Measurements from ENCODE around the gene CMTM3. TPM values are rescaled to one million over a fixed set of nuclear protein-coding genes. Genes with fewer than 3 reads are reported as not detected.
A peak's percentile ranks its signal among the peaks of the same experiment; 100 is the strongest.

CMTM3 gene, protein sequence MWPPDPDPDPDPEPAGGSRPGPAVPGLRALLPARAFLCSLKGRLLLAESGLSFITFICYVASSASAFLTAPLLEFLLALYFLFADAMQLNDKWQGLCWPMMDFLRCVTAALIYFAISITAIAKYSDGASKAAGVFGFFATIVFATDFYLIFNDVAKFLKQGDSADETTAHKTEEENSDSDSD
- total RNA-seq (2022), result 25.5 and 26.9 TPM in 2 replicates
- Bru-seq, nascent RNA, result percentile 56 among the genes with signal in this experiment
- percentile 67 among the genes with signal in this experiment for BruChase-seq, experiment 1, labeled RNA remaining after a 2-hour chase
- percentile 75 among the genes with signal in this experiment for BruChase-seq, experiment 2, labeled RNA remaining after a 6-hour chase
- long read RNA-seq, transcript CMTM3-207 (4 exons, 824 nt), result minor isoform, 8 of 130 reads
- long read RNA-seq, transcript CMTM3-214 (5 exons, 1,934 nt), result major isoform, 57 of 130 reads
- long read RNA-seq, partial matches to known transcripts, result 0 of 130 reads
- long read RNA-seq, other reads (novel, unspliced or antisense), result 62 of 130 reads

DNA sequence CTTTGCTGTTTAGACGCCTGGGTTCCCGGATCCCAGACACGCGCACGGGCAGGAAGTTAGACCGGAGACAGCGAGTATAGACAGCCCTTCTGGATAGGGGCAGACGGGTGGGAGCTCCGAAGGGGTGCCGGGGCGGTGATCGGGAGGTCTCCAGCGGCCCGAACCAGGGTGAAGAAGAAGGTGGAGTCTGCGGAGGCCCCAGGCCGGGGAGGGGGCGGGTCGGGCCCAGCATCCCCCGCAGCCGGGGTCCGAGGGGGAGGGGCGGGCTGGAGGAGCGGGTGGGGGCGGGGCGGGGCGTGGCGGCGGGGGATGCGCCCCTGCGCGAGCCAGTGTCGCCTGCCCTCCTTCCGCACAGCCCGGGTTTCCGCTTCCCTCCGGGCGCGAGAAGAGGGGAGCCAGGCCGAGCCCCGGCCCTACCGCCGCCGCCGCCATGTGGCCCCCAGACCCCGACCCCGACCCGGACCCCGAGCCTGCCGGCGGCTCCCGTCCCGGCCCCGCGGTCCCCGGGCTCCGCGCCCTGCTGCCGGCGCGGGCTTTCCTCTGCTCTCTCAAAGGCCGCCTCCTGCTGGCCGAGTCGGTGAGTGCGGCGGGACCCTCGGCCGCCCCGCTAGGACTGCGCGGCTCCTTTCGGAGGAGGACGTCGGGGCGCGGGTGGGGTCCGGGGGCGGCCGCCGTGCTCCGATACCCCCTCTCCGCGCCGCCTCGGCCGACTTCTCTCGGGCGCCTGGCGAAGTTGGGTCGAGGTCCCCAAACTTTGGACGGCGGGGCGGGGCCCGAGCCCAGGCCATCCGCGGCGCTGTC lies at the start of gene CMTM3:
Gene CMTM3, plus strand, starts transcription at position 329 of the 801 bp plus-strand sequence. Its CDS starts 102 bp downstream, at position 431.
- no peaks in the 10 kb centered on the region for H3K36me3 ChIP-seq (ENCODE audit: control insufficient read depth, insufficient read depth, low read length)
- peaks cover 5% of the 10 kb centered on the region; the same call in 1 of the 2 replicates for H3K9me3 ChIP-seq
- peaks cover 31% of the 10 kb centered on the region for H3K4me1 ChIP-seq
- H3K27me3 ChIP-seq (replicated peaks; ENCODE audit: control insufficient read depth, insufficient read depth, low read length), result no peaks in the 10 kb centered on the region
- Mint-ChIP-seq H3K27ac (ENCODE audit: unreplicated experiment) (peak within 1 kb of the TSS; percentile 62), H3K9me3 (ENCODE audit: unreplicated experiment) (no peaks in the 10 kb centered on the region), H3K36me3 (ENCODE audit: insufficient read depth, unreplicated experiment) (peaks cover 43% of the 10 kb centered on the region), H3K27me3 (ENCODE audit: insufficient read depth, unreplicated experiment) (peaks cover under 1% of the 10 kb centered on the region), H3K4me1 (ENCODE audit: low read depth, unreplicated experiment) (peaks cover 26% of the 10 kb centered on the region), H3K4me3 (ENCODE audit: unreplicated experiment) (peak within 1 kb of the TSS; percentile 82)
- peak; percentile 76 to 83 for TF ChIP-seq CTCF (IDR thresholded peaks at IDR 0.05; ENCODE audit: insufficient read depth in 1 of 2, low read depth in 1 of 2, low read length in 1 of 2, severe bottlenecking in 1 of 2, unreplicated experiment in 1 of 2)
- CTCF ChIA-PET, result interaction anchor here (0.7 to 1.9 kb wide), 5 partner anchors 23 to 268 kb away, joined by 3 to 9 read pairs (median 4); no protein-coding TSS in a partner anchor
- POLR2A ChIA-PET, result no interaction called here
- BruUV-seq (replicated peaks), result no TSS peak
- peak within 1 kb of the TSS; percentile 74 for H3K4me3 ChIP-seq (ENCODE audit: low read depth, low read length)
- intact Hi-C loops (cut with micrococcal nuclease; ENCODE audit: unreplicated experiment), result loop anchor here (5.0 kb wide), 4 partner anchors 52 to 197 kb away; partner anchors contain the start of genes CKLF, DYNC1LI2 and TK2
- peak; percentile 70 to 82 for DNase-seq

DNA sequence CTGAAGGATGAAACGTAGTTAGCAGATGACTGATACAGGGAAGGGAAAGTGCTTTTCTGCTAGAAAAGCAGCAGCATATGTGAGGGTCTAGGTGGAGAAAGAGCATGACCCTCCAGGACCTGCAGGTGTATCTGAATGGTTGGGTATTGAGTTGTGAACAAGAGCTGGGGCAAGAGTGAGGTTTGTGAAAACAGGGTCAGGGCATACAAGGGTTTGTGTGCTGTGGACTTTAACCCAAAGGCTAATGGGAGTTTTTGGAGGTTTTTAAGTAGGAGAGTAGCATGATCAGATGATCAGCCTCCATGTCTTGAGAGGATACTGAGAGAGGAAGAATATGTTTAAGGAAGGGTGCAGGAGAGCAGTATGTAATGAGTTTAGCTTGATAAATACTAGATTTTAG lies 44.4 kb upstream of the CMTM3 start:
- no peak for TF ChIP-seq CTCF (IDR thresholded peaks at IDR 0.05; ENCODE audit: insufficient read depth in 1 of 2, low read depth in 1 of 2, low read length in 1 of 2, severe bottlenecking in 1 of 2, unreplicated experiment in 1 of 2)
- BruUV-seq (replicated peaks), result no TSS peak
- H3K4me1 ChIP-seq, result no peaks in the 10 kb centered on the region
- no peak for DNase-seq
- Mint-ChIP-seq H3K4me1 (ENCODE audit: low read depth, unreplicated experiment) (peaks cover 20% of the 10 kb centered on the region), H3K27me3 (ENCODE audit: insufficient read depth, unreplicated experiment) (no peaks in the 10 kb centered on the region), H3K4me3 (ENCODE audit: unreplicated experiment) (no peak overlapping the region), H3K27ac (ENCODE audit: unreplicated experiment) (no peak overlapping the region), H3K36me3 (ENCODE audit: insufficient read depth, unreplicated experiment) (peaks cover 40% of the 10 kb centered on the region), H3K9me3 (ENCODE audit: unreplicated experiment) (no peaks in the 10 kb centered on the region)
- ChIA-PET CTCF (interaction anchor here (0.7 kb wide), 1 partner anchor 30 kb away, joined by 3 read pairs; no protein-coding TSS in a partner anchor), POLR2A (interaction anchor here (0.5 kb wide), 1 partner anchor 1286 kb away, joined by 4 read pairs; no protein-coding TSS in a partner anchor)
- no peaks in the 10 kb centered on the region for H3K9me3 ChIP-seq
- no peaks in the 10 kb centered on the region; the same call in 1 of the 2 replicates for H3K36me3 ChIP-seq (ENCODE audit: control insufficient read depth, insufficient read depth, low read length)
- H3K4me3 ChIP-seq (ENCODE audit: low read depth, low read length), result no peak overlapping the region
- H3K27me3 ChIP-seq (replicated peaks; ENCODE audit: control insufficient read depth, insufficient read depth, low read length), result no peaks in the 10 kb centered on the region
- intact Hi-C loops (cut with micrococcal nuclease; ENCODE audit: unreplicated experiment), result no loop called here

All from Caco-2 (cell line).